Measurements from ENCODE around the gene GYPC.

Gene GYPC

GRCh38 chr2:126736133-126736874 is 80.3 kb downstream of the GYPC start:
- DNase-seq, result no peak

- no peak for DNase-seq
These were observed 83.2 kb downstream of the GYPC start for GRCh38 chr2:126739141-126739540.

- no peak for DNase-seq
These were observed 88.7 kb downstream of the GYPC start for GRCh38 chr2:126744640-126745039.

Measured in 8988T (cell line).